Measurements from ENCODE around the gene HOXA4.

The HOXA4 gene

DNA sequence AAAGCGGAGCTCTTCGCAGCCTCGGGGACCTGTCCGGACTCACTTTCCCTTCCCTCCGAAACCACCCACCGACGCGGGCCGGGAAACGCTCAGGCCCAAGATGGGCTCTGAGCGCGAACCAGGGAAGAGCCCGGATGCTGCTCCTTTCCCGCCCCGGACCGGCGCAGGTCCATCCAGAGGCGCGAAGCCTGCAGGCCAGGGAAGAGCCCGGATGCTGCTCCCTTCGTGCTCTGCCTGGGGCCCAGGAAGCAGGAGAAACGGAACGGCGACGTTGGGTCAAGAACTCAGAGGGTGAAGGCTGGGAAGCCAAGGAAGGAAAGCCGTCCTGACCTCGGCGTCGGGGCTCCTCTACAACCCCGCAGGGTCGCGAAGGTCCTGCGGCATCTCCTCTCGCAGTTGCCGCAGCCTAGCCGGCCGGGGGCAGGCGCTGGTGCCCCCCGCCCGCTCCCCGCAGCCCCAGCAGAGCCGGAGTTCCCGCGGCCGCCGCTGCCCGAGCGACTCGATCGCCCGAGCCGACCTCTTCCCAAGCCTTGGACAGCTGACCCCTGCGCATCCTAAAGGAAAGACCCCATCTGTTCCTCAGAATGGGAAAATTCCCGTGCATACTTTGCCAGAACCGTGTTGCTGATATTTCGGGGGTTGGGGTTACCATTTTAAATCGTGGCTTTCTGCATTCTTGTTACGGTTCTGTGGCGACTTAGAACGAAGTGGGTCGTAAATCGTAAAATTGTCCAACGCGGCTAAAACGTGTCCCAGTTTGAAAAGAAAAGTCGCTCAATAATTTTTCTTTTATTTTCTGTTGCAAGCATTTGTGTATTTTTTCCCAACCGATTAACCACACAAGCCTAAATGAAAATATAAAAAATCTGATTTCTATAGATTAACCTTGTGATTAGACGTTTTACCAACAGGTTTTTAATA lies 42.3 kb downstream of the HOXA4 start:
- no peak for DNase-seq

DNA sequence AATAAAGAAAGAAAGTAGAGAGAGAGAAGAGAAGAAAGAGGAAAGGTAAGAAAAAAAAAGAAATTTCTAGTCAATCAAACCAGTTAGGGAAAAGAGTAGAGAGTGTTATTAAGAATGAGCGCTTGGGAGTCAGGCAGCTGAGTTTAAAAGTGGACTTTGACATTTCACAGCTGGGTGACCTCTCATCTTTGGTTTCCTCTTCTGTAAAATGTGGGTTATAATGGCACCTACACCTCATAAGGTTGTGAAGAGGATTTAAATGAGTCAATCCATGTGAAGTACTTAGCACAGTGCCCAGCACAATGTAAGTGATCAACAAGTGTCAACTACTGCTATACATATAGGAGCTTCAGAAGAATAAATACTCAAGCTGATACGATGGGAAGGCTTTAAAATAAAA lies 46.9 kb downstream of the HOXA4 start:
- no peak for DNase-seq

DNA sequence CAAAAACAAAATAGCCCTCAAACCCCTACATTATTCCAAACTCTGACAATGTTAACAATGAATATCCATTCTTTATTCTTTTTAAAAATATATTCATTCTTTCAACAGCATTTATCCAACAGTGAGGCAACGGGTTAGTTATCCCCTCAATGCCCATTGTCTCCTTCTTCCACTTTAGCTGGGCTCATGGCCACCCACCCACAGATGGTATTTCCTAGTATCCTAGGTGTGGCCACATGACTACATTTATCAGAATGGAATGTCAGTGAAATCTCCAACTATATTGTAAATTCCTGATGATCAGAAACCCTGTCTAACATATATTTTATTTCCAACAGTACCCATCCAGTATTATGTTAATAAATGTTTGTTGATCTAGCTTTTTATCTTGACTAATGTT lies 48.4 kb downstream of the HOXA4 start:
- no peak for DNase-seq

DNA sequence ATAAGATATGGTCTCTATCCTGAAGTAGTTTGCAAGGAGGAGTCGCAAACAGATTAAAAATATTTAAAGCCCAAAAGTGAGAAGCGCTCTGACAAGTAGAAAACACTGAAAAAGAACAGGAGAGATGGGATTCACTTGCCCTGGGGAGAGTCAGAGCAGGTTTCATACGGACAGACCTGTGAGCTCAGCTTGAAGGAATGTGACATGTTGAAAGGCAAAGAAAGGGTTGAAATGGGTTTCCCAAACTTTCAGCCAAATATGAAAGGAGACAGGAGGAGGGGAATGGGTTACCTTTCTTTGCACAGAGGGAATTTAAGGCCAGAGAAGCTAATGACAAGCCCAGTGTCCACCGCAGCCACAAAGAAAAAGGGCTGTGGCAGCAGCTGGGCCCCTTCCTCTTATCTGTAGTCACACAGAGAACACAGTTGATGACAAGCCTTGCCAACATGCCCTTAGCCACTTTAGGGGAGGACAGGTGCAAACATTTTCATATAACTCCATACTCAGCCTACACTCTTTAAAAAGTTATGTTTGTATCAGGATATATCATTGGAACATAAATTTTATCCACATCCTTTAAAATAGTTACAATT lies 49.6 kb downstream of the HOXA4 start:
- peak; percentile 83 for DNase-seq

DNA sequence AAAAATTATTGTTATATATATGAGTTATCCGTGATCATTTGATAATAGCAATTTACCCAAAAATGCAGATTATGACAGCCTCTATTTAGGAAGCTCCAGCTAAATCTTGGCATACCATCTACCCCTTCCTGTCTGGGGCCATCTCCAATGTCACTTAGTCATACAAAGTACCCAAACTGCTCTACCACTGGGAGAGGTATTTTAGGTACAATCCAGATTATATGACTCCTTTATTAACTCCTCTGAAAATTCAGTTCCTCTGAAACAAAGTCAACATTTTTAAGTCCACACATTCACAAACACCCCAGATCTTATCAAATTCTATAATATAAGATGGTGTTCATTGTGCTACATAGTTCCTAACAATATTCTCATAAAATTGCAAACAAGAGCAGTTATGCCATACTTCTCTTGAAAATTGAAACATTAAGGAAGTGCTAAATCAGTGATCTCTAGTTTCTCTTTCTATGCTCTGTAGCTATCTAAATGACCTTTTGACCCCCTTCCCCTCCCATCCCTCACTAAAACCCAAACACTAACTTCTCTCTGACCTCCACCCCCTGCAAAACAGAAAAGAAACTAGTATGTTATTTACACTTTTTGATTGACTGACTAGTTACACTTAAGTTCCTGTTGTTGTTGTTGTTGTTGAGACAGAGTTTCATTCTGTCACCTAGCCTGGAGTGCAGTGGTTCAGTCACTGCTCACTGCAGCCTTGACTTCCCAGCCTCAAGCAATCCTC lies 51.2 kb downstream of the HOXA4 start:
- no peak for DNase-seq

DNA sequence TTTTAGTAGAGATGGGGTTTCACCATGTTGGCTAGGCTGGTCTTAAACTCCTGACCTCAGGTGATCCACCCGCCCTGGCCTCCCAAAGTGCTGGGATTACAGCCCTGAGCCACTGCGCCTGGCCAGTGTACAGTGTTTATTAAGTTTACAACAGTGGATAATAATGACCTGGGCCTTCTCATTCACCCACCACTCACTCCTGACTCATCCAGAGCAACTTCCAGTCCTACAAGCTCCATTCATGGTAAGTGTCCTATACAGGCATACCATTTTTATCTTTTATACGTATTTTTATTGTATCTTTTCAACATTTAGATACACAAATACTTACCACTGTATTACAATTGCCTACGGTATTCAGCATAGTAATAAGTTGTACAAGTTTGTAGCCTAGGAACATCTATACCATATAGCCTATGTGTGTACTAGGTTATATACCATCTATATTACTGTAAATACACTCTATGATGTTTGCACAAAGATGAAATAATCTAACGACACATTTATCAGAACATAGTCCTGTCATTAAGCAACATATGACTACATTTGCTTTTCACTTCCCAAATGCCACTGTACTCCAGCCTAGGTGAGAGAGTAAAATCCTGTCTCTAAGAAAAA lies 51.8 kb downstream of the HOXA4 start:
- DNase-seq = no peak

All from islet precursor cell (in vitro differentiated cells).